GM12864 (cell line): ENCODE results near the gene CNBP.
"Not testable (repeated sequence)": the region's sequence is repeated elsewhere in the genome, so short reads cannot be mapped to it uniquely, and the experiment has no call there.

Experiments
- DNase-seq: peaks from one replicate; pipeline ENCODE4 v3.0.0-alpha.2; 2011; ENCODE audit warnings: low read depth
- H3K4me3 ChIP-seq: 2 replicates; pipeline ENCODE4 v1.5.1; 2011; ENCODE audit warnings: mild to moderate bottlenecking, low read depth, low read length, control low read depth
- TF ChIP-seq, protein P1 (sequence below): IDR thresholded peaks from 2 replicates; pipeline ENCODE4 v1.5.1; 2011; ENCODE audit warnings: low read depth, mild to moderate bottlenecking, moderate library complexity, low read length, control low read depth, inconsistent platforms; ENCODE audit errors: missing control alignments

The CNBP gene

DNA sequence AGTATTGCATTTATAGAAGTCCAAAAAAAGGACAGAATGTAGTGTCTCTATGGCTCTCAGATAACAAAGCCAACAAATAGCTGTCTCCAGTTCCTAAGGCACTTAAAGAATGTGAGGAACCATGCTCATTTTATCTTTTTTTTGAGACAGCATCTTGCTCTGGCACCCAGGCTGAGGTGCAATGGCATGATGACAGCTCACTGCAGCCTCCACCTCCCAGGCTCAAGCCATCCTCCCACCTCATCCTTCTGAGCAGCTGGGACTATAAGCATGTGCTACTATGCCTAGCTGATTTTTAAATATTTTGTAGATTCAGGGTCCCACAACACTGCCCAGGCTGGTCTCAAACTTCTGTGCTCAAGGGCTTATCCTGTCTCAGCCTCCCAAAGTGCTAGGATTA lies 38.9 kb downstream of the CNBP start:
- no peak for DNase-seq
- TF ChIP-seq, protein P1, sequence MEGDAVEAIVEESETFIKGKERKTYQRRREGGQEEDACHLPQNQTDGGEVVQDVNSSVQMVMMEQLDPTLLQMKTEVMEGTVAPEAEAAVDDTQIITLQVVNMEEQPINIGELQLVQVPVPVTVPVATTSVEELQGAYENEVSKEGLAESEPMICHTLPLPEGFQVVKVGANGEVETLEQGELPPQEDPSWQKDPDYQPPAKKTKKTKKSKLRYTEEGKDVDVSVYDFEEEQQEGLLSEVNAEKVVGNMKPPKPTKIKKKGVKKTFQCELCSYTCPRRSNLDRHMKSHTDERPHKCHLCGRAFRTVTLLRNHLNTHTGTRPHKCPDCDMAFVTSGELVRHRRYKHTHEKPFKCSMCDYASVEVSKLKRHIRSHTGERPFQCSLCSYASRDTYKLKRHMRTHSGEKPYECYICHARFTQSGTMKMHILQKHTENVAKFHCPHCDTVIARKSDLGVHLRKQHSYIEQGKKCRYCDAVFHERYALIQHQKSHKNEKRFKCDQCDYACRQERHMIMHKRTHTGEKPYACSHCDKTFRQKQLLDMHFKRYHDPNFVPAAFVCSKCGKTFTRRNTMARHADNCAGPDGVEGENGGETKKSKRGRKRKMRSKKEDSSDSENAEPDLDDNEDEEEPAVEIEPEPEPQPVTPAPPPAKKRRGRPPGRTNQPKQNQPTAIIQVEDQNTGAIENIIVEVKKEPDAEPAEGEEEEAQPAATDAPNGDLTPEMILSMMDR = no peak
- no peak overlapping the region for H3K4me3 ChIP-seq

DNA sequence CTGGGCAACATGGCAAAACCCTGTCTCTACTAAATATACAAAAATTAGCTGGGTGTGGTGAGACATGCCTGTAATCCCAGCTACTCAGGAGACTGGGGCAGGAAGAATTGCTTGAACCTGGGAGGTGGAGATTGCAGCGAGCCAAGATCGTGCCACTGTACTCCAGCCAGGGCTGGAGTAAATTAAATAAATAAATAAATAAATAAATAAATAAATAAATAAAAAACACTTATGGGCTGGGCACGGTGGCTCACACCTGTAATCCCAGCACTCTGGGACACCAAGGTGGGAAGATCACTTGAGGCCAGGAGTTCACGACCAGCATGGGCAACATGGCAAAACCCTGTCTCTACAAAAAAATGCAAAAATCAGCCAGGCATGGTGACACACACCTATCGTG lies 42.7 kb downstream of the CNBP start:
- DNase-seq, H3K4me3 ChIP-seq: not testable (repeated sequence)

DNA sequence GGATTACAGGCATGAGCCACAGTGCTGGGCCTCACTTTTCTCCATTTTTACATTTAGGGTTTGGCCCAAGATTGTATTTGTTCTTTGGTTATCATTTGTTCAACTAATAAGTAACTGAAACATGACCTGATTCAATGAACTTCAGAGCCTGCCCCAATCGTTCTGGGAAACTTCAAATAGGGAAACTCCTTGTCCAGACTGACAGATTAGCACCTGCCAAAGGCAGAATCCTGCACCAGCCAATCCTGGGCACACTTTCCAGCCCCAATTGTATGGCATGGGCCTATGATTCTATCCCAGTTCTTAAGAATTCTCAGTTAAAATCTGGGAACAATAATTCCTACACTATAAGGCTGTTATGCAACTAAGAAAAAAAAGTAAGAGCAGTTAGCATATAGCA lies 43.8 kb downstream of the CNBP start:
- no peak overlapping the region for H3K4me3 ChIP-seq
- TF ChIP-seq, protein P1 = no peak
- DNase-seq = no peak

DNA sequence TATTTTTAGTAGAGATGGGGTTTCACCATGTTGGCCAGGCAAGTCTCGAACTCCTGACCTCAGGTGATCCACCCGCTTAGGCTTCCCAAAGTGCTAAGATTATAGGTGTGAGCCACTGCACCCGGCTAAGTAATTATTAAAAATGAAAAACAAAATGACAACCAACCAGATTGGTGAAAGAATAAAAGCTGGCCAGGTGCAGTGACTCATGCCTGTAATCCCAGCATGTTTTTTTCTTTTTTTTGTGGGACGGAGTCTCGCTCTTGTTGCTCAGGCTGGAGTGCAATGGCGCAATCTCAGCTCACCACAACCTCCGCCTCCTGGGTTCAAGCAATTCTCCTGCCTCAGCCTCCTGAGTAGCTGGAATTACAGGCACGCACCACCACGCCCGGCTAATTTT lies 47.4 kb downstream of the CNBP start:
- not testable (repeated sequence) for DNase-seq, H3K4me3 ChIP-seq

DNA sequence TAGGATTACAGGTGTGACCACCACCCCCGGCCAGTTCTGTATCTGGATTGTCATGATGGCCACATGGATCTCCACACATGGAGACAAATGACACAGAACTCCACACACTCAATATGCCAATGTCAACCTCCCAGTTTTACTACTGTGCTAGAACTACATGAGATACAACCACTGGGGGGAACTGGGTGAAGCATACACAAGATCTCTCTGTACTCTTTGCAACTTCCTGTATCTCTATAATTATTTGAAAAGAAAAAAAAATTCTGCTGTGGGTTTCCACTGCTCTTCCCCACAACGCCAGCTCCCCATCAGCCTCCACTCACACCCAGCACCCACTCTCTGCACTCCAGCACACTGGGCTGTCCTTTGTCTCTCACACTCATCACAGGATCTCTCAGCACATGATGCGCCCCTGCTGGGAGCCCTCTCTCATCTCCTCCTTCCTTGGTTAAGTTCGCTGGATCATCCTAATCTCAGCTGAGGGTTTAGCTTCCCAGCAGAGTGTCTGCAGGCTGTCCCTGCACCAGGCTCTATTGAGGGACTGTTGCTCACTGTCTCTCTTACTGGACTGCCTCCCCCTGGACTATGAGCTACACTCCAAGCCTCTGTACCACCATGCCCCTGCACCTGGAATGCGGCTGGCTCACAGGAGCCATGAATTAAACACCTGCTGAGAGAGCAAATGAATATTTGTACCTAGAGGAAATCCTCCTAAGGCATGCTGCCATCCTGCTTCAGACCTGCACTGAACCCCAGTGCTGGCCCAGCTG lies 51.4 kb downstream of the CNBP start:
- TF ChIP-seq, protein P1 = no peak
- no peak overlapping the region for H3K4me3 ChIP-seq
- no peak for DNase-seq

DNA sequence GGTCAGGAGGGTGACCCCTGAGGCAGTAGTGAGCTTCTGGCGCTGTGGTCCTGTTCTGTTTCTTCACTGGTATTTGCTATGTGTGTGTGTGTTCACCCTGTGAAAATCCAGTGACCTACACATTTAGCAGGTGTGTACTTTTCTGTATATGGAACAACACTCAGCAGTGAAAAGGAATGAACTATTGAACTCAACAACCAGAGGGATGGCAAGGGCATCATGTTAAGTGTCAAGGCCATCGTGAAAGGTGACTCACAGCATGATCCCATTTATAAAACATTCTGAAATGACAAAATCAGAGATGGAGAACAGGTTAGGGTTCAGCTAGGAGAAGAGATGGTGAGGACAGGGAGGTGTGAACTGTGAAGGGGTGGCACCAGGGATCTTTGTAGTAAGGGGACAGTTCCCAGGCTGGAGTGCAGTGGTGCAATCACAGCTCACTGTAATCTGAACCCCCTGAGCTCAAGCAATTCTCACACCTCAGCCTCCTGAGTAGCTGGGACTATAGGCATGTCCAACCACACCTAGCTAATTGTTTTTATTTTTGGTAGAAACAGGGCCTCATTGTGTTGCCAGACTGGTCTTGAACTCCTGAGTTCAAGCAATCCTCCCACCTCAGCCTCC lies 52.1 kb downstream of the CNBP start:
- TF ChIP-seq, protein P1 = no peak

DNA sequence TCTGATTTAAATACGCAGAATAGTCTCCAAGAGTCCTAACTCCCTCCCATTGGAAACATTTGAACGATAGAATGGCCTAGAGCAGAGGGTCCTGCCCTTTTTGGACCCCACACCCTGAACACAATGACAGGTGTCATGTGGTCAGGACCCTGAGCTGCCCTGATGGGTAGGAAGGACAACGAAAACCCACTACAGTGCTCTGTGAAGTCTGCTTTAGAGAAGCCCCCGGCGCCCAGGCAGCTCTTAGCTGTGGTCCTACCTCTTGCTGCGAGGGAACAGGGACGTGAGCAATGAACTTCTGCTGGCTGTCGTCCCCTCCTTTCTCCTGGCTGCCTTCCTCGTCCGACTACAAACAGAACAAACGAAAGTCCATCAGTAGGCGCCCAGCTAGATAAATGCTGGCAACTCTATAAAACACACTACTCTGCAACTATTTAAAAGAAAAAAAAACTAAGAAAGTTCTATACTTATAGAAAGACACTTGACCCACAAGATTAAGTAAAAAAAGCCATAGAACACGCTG lies 53.3 kb downstream of the CNBP start:
- TF ChIP-seq, protein P1 = no peak
- DNase-seq = no peak
- H3K4me3 ChIP-seq = no peak overlapping the region

More for the DNA sequence above, 52.1 kb downstream of the CNBP start:
- no peak overlapping the region for H3K4me3 ChIP-seq
- DNase-seq = no peak
